AG10803 (cell line): ENCODE data around the gene SIRPA.
A peak's percentile ranks its signal among the peaks of the same experiment; 100 is the strongest.

Experiments used
- DNase-seq: peaks from one replicate; pipeline ENCODE4 v3.0.0; 2010; ENCODE audit warnings: low read depth
- H3K4me3 ChIP-seq: 2 replicates; pipeline ENCODE4 v1.5.1; 2011; ENCODE audit warnings: mild to moderate bottlenecking, low read length, control low read depth
- CTCF ChIP-seq: conservative IDR thresholded peaks from 2 replicates; pipeline ENCODE4 v1.5.1; 2011; ENCODE audit warnings: mild to moderate bottlenecking, low read length, control low read depth, inconsistent platforms

Gene SIRPA

GRCh38 chr20:1892119-1892385 lies 3.2 kb upstream of the SIRPA start:
- H3K4me3 ChIP-seq: no peak overlapping the region
- TF ChIP-seq CTCF: no peak
- no peak for DNase-seq

GRCh38 chr20:1893721-1894470 lies 1.3 kb upstream of the SIRPA start:
- TF ChIP-seq CTCF: no peak
- no peak for DNase-seq
- peak overlapping the region; percentile 88 for H3K4me3 ChIP-seq

GRCh38 chr20:1894471-1894950 lies 696 bp upstream of the SIRPA start:
- peak; percentile 64 for DNase-seq
- peak overlapping the region; percentile 88 for H3K4me3 ChIP-seq
- no peak for TF ChIP-seq CTCF

GRCh38 chr20:1895674-1896483 lies 672 bp downstream of the SIRPA start:
- no peak for TF ChIP-seq CTCF
- DNase-seq: peak; percentile 31
- peak overlapping the region; percentile 88 for H3K4me3 ChIP-seq

- no peak for TF ChIP-seq CTCF
- peak overlapping the region; percentile 88 for H3K4me3 ChIP-seq
- DNase-seq: no peak
These were observed 1.5 kb downstream of the SIRPA start for GRCh38 chr20:1896484-1897258.

- no peak for DNase-seq
- peak overlapping the region; percentile 88 for H3K4me3 ChIP-seq
- TF ChIP-seq CTCF: no peak
These were observed 2.3 kb downstream of the SIRPA start for GRCh38 chr20:1897541-1897940.
